IPS-15b (cell line): ENCODE data around the gene HFE.
"Not testable (repeated sequence)": the region's sequence is repeated elsewhere in the genome, so short reads cannot be mapped to it uniquely, and the experiment has no call there.

ENCODE experiments used
- H3K27me3 ChIP-seq: one replicate; pipeline ENCODE4 v1.6.1; 2013; ENCODE audit warnings: low read length; ENCODE audit not compliant: control insufficient read depth, insufficient read depth
- H3K36me3 ChIP-seq: one replicate; pipeline ENCODE4 v1.6.1; 2013; ENCODE audit warnings: low read length; ENCODE audit not compliant: control insufficient read depth, insufficient read depth
- H3K4me1 ChIP-seq: one replicate; pipeline ENCODE4 v1.6.1; 2013; ENCODE audit warnings: mild to moderate bottlenecking, low read length; ENCODE audit not compliant: control insufficient read depth, insufficient read depth
- H3K4me3 ChIP-seq: one replicate; pipeline ENCODE4 v1.5.1; 2013; ENCODE audit warnings: low read depth, low read length
- H3K9ac ChIP-seq: one replicate; pipeline ENCODE4 v1.6.1; 2013; ENCODE audit warnings: low read depth, mild to moderate bottlenecking, low read length
- H3K9me3 ChIP-seq: one replicate; pipeline ENCODE4 v1.6.1; 2013; ENCODE audit warnings: mild to moderate bottlenecking, low read length; ENCODE audit not compliant: control insufficient read depth, insufficient read depth

Gene HFE

GRCh38 chr6:26053992-26054780 is 33.0 kb upstream of the HFE start:
- H3K9ac ChIP-seq: peak overlapping the region; percentile 94
- peak overlapping the region; percentile 80 for H3K4me3 ChIP-seq
- peaks cover 8% of the 10 kb centered on the region for H3K4me1 ChIP-seq
- no peaks in the 10 kb centered on the region for H3K9me3 ChIP-seq
- no peaks in the 10 kb centered on the region for H3K36me3 ChIP-seq
- H3K27me3 ChIP-seq: no peaks in the 10 kb centered on the region

DNA sequence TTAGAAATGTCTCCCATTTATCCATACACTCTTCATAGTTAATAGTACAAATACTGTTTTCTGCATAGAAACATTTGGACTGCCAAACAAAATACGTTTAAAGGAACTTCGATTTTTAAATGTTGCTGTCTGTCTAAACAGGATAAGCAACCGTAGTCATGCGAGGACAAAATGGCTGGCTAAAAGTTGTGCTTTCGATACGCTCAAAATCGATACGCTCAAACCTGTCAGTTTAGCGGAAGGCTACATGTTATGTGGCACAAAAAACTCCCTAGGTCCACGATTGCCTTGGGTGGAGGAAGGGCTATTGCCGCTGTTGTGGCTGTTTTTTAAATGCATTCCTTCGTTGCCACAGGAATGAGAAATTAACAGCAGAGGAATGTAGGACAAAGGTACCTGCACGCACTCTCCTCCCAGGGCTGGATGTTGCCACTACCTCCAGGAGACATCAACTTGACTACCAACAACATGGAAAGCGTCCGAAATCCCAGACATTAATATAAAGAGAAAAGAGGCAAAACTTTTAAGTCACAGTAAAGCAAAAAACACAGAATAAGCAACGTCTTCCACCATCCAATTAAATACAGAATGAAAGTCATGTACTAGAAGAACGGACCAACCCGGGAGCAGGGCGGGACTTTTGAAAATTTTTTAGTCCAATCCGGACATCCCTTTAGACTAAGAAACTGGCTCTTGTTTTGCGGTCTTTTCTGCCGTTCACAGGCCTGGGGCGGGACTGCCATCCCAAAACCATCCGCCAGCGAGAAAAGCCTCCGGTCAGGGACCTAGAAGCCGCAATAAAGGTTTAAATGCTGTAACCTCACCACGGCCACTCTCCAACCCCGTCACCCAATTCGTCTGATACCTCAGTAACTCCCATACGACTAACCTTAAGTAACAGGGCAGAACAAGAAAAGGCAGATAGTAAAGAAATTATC is 32.2 kb upstream of the HFE start:
- no peaks in the 10 kb centered on the region for H3K36me3 ChIP-seq
- H3K4me1 ChIP-seq: peaks cover 8% of the 10 kb centered on the region
- no peaks in the 10 kb centered on the region for H3K27me3 ChIP-seq
- H3K9me3 ChIP-seq: no peaks in the 10 kb centered on the region
- peak overlapping the region; percentile 94 for H3K9ac ChIP-seq
- peak overlapping the region; percentile 80 for H3K4me3 ChIP-seq

DNA sequence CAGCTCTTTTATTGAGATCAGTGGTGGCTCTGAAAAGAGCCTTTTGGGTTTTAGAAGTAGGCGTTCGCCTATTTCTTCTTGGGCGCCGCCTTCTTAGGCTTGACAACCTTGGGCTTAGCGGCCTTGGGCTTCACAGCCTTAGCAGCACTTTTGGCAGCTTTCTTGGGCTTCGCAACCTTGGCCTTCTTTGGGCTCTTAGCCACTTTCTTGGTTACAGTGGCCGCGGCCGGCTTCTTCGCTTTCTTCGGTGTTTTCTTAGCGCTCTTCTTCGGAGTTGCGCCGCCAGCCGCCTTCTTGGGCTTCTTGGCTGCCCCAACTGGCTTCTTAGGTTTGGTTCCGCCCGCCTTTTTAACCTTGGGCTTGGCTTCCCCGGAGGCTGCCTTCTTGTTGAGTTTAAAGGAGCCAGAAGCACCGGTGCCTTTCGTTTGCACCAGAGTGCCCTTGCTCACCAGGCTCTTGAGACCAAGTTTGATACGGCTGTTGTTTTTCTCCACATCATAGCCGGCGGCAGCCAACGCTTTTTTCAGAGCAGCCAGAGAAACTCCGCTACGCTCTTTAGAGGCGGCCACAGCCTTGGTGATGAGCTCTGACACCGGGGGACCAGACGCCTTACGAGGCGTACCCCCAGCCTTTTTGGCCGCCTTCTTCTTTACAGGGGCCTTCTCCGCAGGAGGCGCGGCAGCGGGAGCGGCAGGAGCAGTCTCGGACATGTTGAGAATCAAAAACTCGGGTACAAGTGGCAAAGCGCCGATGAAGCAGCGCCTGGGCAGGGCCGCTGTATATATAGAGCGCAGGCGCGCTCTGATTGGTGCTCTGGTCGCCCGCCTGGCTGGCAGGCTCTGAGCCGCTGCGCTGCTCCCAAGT is 31.3 kb upstream of the HFE start:
- no peaks in the 10 kb centered on the region for H3K36me3 ChIP-seq
- H3K9ac ChIP-seq: peak overlapping the region; percentile 94
- peaks cover 8% of the 10 kb centered on the region for H3K4me1 ChIP-seq
- H3K4me3 ChIP-seq: peak overlapping the region; percentile 80
- no peaks in the 10 kb centered on the region for H3K27me3 ChIP-seq
- H3K9me3 ChIP-seq: no peaks in the 10 kb centered on the region

DNA sequence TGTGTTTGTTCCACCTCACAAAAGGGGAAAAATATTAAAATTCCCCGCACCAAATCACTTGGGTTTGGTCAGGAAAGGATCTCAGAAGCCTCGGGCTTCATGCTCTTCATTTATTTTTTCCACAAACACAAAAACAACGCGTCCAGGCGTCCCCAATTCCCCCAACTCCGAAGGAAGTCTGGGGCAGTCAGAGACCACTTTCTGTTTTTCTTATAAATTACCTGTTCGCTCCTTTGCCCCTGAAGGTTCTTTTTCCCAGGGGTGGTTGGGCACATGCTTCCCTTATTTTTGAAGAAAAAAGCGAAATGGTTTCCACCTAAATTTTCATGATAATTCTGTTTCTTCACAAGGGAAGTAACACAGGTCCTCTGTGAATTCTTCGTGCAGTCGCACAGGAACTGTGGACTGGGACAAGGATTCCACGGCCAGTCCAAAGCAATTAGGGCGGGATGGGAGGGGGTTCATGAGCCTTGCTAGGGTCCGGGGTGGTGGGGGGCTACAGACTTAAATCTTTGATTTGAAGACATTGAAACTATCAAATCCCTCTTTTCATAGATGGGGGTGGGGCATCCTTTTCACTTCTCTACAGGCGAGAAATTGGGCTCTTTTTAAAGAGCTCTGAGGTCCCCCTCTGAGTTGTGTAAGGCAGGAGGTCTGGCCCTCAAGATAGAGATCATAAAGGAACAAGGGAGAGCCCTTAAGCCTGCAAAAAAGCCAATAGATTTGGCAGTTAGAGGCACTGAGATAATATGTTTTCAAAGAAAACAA is 30.5 kb upstream of the HFE start:
- Histone ChIP-seq H3K4me3 (peak overlapping the region; percentile 80), H3K4me1 (peaks cover 6% of the 10 kb centered on the region), H3K9me3 (no peaks in the 10 kb centered on the region), H3K27me3 (no peaks in the 10 kb centered on the region), H3K36me3 (no peaks in the 10 kb centered on the region), H3K9ac (peak overlapping the region; percentile 87)

- Histone ChIP-seq H3K4me3 (no peak overlapping the region), H3K36me3 (no peaks in the 10 kb centered on the region), H3K27me3 (no peaks in the 10 kb centered on the region), H3K4me1 (peaks cover 3% of the 10 kb centered on the region), H3K9me3 (no peaks in the 10 kb centered on the region), H3K9ac (no peak overlapping the region)
Observed at GRCh38 chr6:26057899-26058298, 29.3 kb upstream of the HFE start.

DNA sequence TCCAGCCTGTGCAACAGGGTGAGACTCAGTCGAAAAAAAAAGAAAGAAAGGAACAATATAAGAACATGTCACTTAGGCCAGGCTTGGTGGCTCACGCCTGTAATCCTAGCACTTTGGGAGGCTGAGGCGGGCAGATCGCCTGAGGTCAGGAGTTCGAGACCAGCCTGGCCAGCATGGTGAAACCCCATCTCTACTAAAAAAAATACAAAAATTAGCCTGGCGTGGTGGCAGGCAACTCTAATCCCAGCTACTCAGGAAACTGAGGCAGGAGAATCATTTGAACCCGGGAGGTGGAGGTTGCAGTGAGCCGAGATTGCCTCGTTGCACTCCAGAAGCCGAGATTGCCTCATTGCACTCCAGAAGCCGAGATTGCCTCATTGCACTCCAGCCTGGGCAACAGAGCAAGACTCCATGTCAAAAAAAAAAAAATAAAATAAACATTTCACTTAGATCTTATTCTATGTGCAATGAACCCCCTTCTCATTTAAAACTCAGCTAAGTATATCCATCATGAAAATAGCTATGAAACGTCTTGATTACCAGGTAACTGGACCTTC is 28.7 kb upstream of the HFE start:
- not testable (repeated sequence) for H3K27me3 ChIP-seq, H3K4me3 ChIP-seq, H3K9ac ChIP-seq, H3K36me3 ChIP-seq, H3K4me1 ChIP-seq, H3K9me3 ChIP-seq

- Histone ChIP-seq H3K9ac (no peak overlapping the region), H3K4me1 (peaks cover 3% of the 10 kb centered on the region), H3K27me3 (no peaks in the 10 kb centered on the region)
Observed at GRCh38 chr6:26059941-26060340, 27.3 kb upstream of the HFE start.

GRCh38 chr6:26064619-26065257 is 22.5 kb upstream of the HFE start:
- no peaks in the 10 kb centered on the region for H3K36me3 ChIP-seq

More at GRCh38 chr6:26059941-26060340, 27.3 kb upstream of the HFE start:
- Histone ChIP-seq H3K9me3 (no peaks in the 10 kb centered on the region), H3K36me3 (no peaks in the 10 kb centered on the region), H3K4me3 (no peak overlapping the region)

DNA sequence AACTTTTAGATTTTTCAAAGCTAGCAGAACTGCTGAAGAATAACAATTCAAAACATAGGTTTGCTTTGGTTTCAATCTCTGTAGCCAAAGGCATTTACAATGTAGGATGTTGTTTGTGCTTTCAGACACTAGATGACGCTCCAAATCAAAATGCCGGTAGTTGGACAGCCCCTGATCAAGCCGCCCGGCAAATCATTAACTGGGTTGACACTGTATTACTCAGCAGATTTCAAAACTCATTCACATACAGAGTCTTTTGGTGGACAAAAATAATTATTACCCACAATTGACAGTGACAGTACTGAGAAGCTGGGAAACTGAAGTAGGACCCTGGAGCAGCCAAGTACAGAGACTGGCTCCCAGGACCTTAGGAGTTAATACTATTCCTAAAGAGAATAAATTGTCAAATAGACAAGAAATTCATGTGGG is 21.3 kb upstream of the HFE start:
- H3K9me3 ChIP-seq: no peaks in the 10 kb centered on the region
- H3K36me3 ChIP-seq: no peaks in the 10 kb centered on the region
- no peaks in the 10 kb centered on the region for H3K27me3 ChIP-seq
- peaks cover 3% of the 10 kb centered on the region for H3K4me1 ChIP-seq
- no peak overlapping the region for H3K9ac ChIP-seq
- no peak overlapping the region for H3K4me3 ChIP-seq

More at GRCh38 chr6:26064619-26065257, 22.5 kb upstream of the HFE start:
- no peak overlapping the region for H3K9ac ChIP-seq
- H3K27me3 ChIP-seq: no peaks in the 10 kb centered on the region
- peaks cover 3% of the 10 kb centered on the region for H3K4me1 ChIP-seq
- H3K9me3 ChIP-seq: no peaks in the 10 kb centered on the region
- H3K4me3 ChIP-seq: no peak overlapping the region

DNA sequence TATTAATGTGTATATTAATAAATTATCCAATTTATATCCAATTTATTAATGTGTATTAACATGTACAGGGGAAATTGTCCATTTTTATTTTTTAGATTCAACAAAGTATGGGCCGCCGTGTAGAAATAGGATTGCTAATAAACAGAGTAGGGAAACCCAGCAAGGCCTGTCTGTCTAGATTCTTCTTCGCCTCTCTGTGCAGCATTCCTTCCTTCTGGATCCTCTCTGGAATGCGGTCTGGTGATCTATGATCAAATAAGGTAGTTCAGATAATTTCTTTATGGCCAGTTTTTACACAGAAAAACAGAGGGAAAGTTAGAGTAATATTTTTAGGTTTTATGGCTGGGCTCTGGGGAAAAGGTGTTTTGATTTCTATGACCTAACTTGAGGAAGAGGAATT is 19.9 kb upstream of the HFE start:
- no peak overlapping the region for H3K9ac ChIP-seq
- H3K4me3 ChIP-seq: no peak overlapping the region
- H3K36me3 ChIP-seq: no peaks in the 10 kb centered on the region
- H3K9me3 ChIP-seq: no peaks in the 10 kb centered on the region
- peaks cover 3% of the 10 kb centered on the region for H3K4me1 ChIP-seq
- no peaks in the 10 kb centered on the region for H3K27me3 ChIP-seq
